Activated naive CD8-positive, alpha-beta T cell treated with anti-CD3 and anti-CD28 coated beads, Interleukin-2, amount 10 ng/mL, durations not matched to agents 7 days and 5 days (primary cell): Measurements from ENCODE around the gene RSF1. TPM values are rescaled to one million over a fixed set of nuclear protein-coding genes. Genes with fewer than 3 reads are reported as not detected.
"Not testable (repeated sequence)": the region's sequence is repeated elsewhere in the genome, so short reads cannot be mapped to it uniquely, and the experiment has no call there.

ENCODE experiments used
- ATAC-seq: fragments of 150-1000 bp; cut with Tn5 transposase; one replicate; pipeline ENCODE4 v1.10.0; 2021; ENCODE audit warnings: low read depth, moderate library complexity
- POLR2A ChIA-PET: fragments of 350-600 bp; sonication (Branson Sonifier 250); formaldehyde crosslinking; loops from one replicate; lab custom pipeline; 2021; ENCODE audit warnings: antibody characterized with exemption; lab: Charles Lee
- DNase-seq: peaks from one replicate; pipeline ENCODE4 v3.0.0; 2021
- H3K27ac Mint-ChIP-seq: one replicate; pipeline ENCODE4 v1.8.0; 2022; ENCODE audit warnings: mild to moderate bottlenecking, mixed read lengths
- H3K27me3 Mint-ChIP-seq: one replicate; pipeline ENCODE4 v1.8.0; 2022; ENCODE audit warnings: mild to moderate bottlenecking, moderate library complexity, mixed read lengths
- H3K36me3 Mint-ChIP-seq: one replicate; pipeline ENCODE4 v1.8.0; 2021; ENCODE audit warnings: mild to moderate bottlenecking, mixed read lengths
- H3K4me1 Mint-ChIP-seq: one replicate; pipeline ENCODE4 v1.8.0; 2021; ENCODE audit warnings: mixed read lengths
- H3K4me3 Mint-ChIP-seq: one replicate; pipeline ENCODE4 v1.8.0; 2022; ENCODE audit warnings: mild to moderate bottlenecking, moderate library complexity, mixed read lengths
- H3K9me3 Mint-ChIP-seq: one replicate; pipeline ENCODE4 v1.8.0; 2021; ENCODE audit warnings: mixed read lengths
- total RNA-seq, 2 experiments: library from RNA; stranded (reverse); gene quantifications; one replicate each; pipeline ENCODE4 v1.2.3, GENCODE V29; 2021

RSF1 gene, protein sequence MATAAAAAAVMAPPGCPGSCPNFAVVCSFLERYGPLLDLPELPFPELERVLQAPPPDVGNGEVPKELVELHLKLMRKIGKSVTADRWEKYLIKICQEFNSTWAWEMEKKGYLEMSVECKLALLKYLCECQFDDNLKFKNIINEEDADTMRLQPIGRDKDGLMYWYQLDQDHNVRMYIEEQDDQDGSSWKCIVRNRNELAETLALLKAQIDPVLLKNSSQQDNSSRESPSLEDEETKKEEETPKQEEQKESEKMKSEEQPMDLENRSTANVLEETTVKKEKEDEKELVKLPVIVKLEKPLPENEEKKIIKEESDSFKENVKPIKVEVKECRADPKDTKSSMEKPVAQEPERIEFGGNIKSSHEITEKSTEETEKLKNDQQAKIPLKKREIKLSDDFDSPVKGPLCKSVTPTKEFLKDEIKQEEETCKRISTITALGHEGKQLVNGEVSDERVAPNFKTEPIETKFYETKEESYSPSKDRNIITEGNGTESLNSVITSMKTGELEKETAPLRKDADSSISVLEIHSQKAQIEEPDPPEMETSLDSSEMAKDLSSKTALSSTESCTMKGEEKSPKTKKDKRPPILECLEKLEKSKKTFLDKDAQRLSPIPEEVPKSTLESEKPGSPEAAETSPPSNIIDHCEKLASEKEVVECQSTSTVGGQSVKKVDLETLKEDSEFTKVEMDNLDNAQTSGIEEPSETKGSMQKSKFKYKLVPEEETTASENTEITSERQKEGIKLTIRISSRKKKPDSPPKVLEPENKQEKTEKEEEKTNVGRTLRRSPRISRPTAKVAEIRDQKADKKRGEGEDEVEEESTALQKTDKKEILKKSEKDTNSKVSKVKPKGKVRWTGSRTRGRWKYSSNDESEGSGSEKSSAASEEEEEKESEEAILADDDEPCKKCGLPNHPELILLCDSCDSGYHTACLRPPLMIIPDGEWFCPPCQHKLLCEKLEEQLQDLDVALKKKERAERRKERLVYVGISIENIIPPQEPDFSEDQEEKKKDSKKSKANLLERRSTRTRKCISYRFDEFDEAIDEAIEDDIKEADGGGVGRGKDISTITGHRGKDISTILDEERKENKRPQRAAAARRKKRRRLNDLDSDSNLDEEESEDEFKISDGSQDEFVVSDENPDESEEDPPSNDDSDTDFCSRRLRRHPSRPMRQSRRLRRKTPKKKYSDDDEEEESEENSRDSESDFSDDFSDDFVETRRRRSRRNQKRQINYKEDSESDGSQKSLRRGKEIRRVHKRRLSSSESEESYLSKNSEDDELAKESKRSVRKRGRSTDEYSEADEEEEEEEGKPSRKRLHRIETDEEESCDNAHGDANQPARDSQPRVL (N-terminal part only)
- 10 to 100 TPM; 64.8 to 74.1 TPM for total RNA-seq

DNA sequence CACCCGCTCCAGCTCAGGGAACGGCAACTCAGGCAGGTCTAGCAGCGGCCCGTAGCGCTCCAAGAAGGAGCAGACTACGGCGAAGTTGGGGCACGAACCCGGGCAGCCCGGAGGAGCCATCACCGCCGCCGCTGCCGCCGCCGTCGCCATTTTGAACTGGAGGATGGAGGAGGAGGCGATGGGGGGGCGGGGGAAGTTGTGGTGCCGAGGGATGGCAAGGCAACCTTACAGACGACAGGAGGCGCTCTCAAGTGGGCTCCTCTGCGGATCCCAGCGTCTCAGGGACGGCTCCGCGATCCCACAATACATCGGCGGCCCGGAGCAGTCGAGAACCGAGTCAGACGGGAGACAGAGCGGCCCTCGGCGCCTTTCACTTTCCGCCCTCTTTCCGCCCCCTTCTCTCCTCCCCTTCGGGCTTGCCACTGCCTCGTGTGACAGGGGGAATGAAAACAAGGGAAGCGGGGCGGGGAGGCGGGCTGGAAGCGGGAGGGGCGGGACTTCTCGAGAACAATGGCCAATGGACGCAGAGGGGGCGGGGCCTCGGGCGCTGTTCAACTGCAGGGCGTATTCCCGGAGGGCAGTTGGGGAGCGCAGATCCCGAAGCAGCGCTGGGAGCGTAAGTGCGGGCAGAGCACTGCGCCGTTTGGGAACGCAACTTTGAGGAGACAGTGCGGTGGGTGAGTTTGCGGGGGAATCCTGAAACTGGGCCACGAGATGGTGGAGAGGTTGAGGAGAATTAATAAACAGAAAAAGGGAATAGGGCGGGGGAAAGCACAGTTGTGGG lies at the start of gene RSF1, which contains the start of gene AAMDC:
Gene RSF1 (minus strand): TSS at position 158 of the 784 bp plus-strand sequence. CDS start 8 bp downstream, at position 150.
Gene AAMDC (plus strand): TSS at position 580 of the 784 bp plus-strand sequence. CDS start 21,353 bp downstream, outside the sequence.
- Mint-ChIP-seq H3K27me3 (no peaks in the 10 kb centered on the region), H3K9me3 (peaks cover 2% of the 10 kb centered on the region), H3K4me3 (peak within 1 kb of the TSS; percentile 96), H3K36me3 (peaks cover 11% of the 10 kb centered on the region), H3K27ac (peak within 1 kb of the TSS; percentile 95), H3K4me1 (peaks cover 28% of the 10 kb centered on the region)
- peak; percentile 93 for DNase-seq
- ATAC-seq: peak; percentile 89
- POLR2A ChIA-PET: interaction anchor here (0.6 to 2.4 kb wide), 4 partner anchors 17 to 754 kb away, joined by 3 to 20 read pairs (median 4); partner anchors contain the start of genes INTS4 and NARS2

- DNase-seq (no peak), ATAC-seq (no peak)
- H3K4me1 Mint-ChIP-seq: no peaks in the 10 kb centered on the region
- POLR2A ChIA-PET: no interaction called here
- H3K36me3 Mint-ChIP-seq: peaks cover 26% of the 10 kb centered on the region
- no peaks in the 10 kb centered on the region for H3K27me3 Mint-ChIP-seq
- H3K9me3 Mint-ChIP-seq: no peaks in the 10 kb centered on the region
- no peak overlapping the region for H3K4me3 Mint-ChIP-seq
- no peak overlapping the region for H3K27ac Mint-ChIP-seq
Measured at GRCh38 chr11:77868744-77869143, 48.2 kb upstream of the RSF1 start.

DNA sequence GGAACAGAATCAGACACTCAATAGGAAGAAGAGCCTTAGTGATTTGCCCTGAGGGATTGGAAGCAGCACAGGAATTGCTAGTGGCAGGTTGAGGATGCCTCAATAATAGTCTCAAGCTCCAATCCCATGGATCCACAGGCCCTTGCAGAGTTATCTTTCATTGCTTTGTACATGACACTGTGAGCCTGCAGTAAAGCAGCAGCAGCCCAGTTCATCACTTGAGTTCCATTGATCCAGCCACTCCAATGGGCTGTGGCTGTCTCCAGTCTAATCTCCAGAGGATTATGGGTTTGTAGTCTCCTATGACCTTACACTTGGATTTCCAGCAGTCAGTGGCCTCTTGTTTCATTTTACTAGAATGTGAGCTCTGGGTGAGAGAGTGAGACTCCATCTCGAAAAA lies 45.8 kb upstream of the RSF1 start:
- DNase-seq (no peak), ATAC-seq (no peak)
- H3K36me3 Mint-ChIP-seq: peaks cover 20% of the 10 kb centered on the region
- H3K27ac Mint-ChIP-seq: no peak overlapping the region
- no peaks in the 10 kb centered on the region for H3K9me3 Mint-ChIP-seq
- POLR2A ChIA-PET: no interaction called here
- H3K4me1 Mint-ChIP-seq: no peaks in the 10 kb centered on the region
- H3K4me3 Mint-ChIP-seq: no peak overlapping the region
- H3K27me3 Mint-ChIP-seq: no peaks in the 10 kb centered on the region

GRCh38 chr11:77865805-77866204 lies 45.3 kb upstream of the RSF1 start:
- Mint-ChIP-seq H3K27ac (no peak overlapping the region), H3K4me1 (no peaks in the 10 kb centered on the region), H3K27me3 (no peaks in the 10 kb centered on the region)

DNA sequence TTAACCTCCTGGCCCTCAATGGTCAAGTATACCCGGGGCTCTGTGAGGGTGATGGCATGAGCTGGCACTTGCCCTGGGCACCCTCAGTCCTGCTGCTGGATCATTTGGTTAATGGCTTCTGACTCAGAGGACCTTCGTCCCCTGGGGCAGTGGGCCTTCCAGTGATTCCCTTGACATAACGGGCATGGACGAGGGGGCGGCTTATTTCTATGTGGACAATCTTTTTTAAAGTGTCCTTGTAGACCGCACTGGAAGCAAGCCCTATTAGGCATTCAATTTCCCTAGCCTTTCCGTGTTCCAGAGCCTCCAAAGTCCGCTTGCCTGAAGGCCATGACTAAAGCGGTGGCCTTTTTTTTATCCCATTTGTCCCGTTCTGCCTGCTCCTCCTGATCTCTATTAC lies 40.9 kb upstream of the RSF1 start:
- DNase-seq, H3K27ac Mint-ChIP-seq, H3K4me1 Mint-ChIP-seq, H3K36me3 Mint-ChIP-seq, POLR2A ChIA-PET, H3K9me3 Mint-ChIP-seq, H3K4me3 Mint-ChIP-seq, ATAC-seq, H3K27me3 Mint-ChIP-seq: not testable (repeated sequence)

More at GRCh38 chr11:77865805-77866204, 45.3 kb upstream of the RSF1 start:
- Mint-ChIP-seq H3K9me3 (no peaks in the 10 kb centered on the region), H3K4me3 (no peak overlapping the region), H3K36me3 (peaks cover 18% of the 10 kb centered on the region)
- DNase-seq (no peak), ATAC-seq (no peak)
- POLR2A ChIA-PET: no interaction called here

- H3K4me1 Mint-ChIP-seq, H3K4me3 Mint-ChIP-seq, DNase-seq, ATAC-seq, H3K27ac Mint-ChIP-seq, H3K27me3 Mint-ChIP-seq: not testable (repeated sequence)
- POLR2A ChIA-PET: interaction anchor here (0.7 kb wide), 1 partner anchor 579 kb away, joined by 5 read pairs; no protein-coding TSS in a partner anchor
- Mint-ChIP-seq H3K9me3 (peaks cover 13% of the 10 kb centered on the region), H3K36me3 (peaks cover 31% of the 10 kb centered on the region)
Measured at GRCh38 chr11:77857906-77858457, 37.5 kb upstream of the RSF1 start.

- H3K4me3 Mint-ChIP-seq: no peak overlapping the region
- H3K27ac Mint-ChIP-seq: no peak overlapping the region
- H3K27me3 Mint-ChIP-seq: no peaks in the 10 kb centered on the region
- no peak for ATAC-seq
- no peak for DNase-seq
- POLR2A ChIA-PET: no interaction called here
- peaks cover 2% of the 10 kb centered on the region for H3K4me1 Mint-ChIP-seq
- H3K36me3 Mint-ChIP-seq: peaks cover 33% of the 10 kb centered on the region
- peaks cover 16% of the 10 kb centered on the region for H3K9me3 Mint-ChIP-seq
Measured at GRCh38 chr11:77854838-77855237, 34.3 kb upstream of the RSF1 start.

GRCh38 chr11:77851503-77851902 lies 31.0 kb upstream of the RSF1 start:
- Mint-ChIP-seq H3K9me3 (peaks cover 20% of the 10 kb centered on the region), H3K4me3 (no peak overlapping the region), H3K36me3 (peaks cover 36% of the 10 kb centered on the region), H3K27me3 (no peaks in the 10 kb centered on the region), H3K4me1 (peaks cover 2% of the 10 kb centered on the region), H3K27ac (no peak overlapping the region)
- POLR2A ChIA-PET: no interaction called here
- ATAC-seq: no peak
- DNase-seq: no peak

DNA sequence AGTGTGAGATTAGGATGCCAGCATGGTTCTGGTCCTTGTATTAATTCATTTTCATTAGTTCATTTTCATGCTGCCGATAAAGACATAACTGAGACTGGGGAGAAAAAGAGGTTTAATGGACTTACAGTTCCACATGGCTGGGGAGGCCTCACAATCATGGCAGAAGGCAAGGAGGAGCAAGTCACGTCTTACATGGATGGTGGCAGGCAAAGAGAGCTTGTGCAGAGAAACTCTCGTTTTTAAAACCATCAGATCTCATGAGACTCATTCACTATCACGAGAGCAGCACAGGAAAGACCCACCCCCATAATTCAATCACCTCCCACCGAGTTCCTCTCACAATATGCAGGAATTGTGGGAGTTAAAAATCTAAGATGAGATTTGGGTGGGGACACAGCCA lies 23.2 kb upstream of the RSF1 start:
- H3K4me1 Mint-ChIP-seq, ATAC-seq, H3K4me3 Mint-ChIP-seq, H3K27me3 Mint-ChIP-seq, POLR2A ChIA-PET, DNase-seq, H3K27ac Mint-ChIP-seq: not testable (repeated sequence)
- Mint-ChIP-seq H3K36me3 (peaks cover 37% of the 10 kb centered on the region), H3K9me3 (peaks cover 19% of the 10 kb centered on the region)

DNA sequence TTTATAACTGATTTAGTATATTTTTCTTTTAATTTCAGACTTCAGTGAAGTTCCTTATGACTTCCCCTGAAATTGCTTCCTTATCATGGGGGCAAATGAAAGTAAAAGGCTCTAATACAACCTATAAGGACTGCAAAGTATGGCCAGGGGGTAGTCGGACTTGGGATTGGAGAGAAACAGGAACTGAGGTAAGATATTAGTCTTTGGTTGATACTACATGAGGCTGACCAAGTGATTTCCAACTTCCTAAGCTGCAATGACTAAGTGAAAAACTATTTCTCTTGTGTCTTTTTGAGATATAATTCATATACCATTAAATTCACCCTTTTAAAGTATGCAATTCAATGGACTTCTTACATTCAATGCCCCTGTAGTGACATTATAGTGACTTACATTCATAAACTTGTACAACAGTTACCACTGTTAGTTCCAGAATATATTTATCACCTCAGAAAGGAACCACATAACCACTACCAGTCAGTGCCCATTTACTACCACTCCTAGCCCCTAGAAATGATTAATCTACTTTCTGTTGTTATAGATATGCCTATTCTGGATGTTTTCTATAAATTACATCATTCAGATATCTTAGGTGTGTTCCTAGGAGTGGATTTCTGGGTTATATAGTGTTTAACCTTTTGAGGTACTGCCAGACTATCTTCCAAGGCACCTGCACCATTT lies 22.1 kb upstream of the RSF1 start:
- Mint-ChIP-seq H3K27me3 (no peaks in the 10 kb centered on the region), H3K4me3 (no peak overlapping the region), H3K27ac (no peak overlapping the region), H3K9me3 (peaks cover 19% of the 10 kb centered on the region), H3K36me3 (peaks cover 37% of the 10 kb centered on the region), H3K4me1 (no peaks in the 10 kb centered on the region)
- POLR2A ChIA-PET: no interaction called here
- no peak for DNase-seq
- ATAC-seq: no peak

DNA sequence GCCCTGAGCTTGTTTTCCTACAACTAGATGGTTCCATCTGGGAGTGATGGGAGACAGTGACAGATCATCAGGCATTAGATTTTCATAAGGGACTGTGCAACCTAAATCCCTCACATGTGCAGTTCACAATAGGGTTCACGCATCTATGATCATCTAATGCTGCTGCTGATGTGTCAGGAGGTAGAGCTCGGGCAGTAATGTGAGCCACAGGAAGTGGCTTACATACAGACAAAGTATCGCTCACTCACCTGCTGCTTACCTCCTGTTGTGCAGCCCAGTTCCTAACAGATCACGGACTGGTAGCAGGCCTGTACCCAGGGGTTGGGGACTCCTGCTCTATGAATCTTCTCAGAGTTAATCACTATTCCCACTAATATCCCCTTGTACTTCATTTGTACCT lies 12.8 kb upstream of the RSF1 start:
- Mint-ChIP-seq H3K9me3 (peaks cover 5% of the 10 kb centered on the region), H3K27me3 (no peaks in the 10 kb centered on the region), H3K4me1 (peaks cover 4% of the 10 kb centered on the region), H3K27ac (no peak overlapping the region), H3K36me3 (peaks cover 3% of the 10 kb centered on the region), H3K4me3 (no peak overlapping the region)
- no peak for DNase-seq
- ATAC-seq: no peak
- POLR2A ChIA-PET: no interaction called here
